H9 (cell line): ENCODE data around the gene APBB2. TPM values are rescaled to one million over a fixed set of nuclear protein-coding genes. Genes with fewer than 3 reads are reported as not detected.

Source experiments
- DNase-seq: peaks from one replicate; pipeline ENCODE4 v3.0.0-alpha.2; 2017
- H2AFZ ChIP-seq: one replicate; pipeline ENCODE4 v1.6.1; 2013; ENCODE audit warnings: mild to moderate bottlenecking, low read length, control low read depth, moderate library complexity
- H2AK5ac ChIP-seq: 2 replicates; pipeline ENCODE4 v1.6.1; 2013; ENCODE audit warnings: low read length, control low read depth, mixed read lengths; ENCODE audit not compliant: insufficient read length
- H2BK120ac ChIP-seq: one replicate; pipeline ENCODE4 v1.6.1; 2013; ENCODE audit warnings: low read depth, mild to moderate bottlenecking, low read length, control low read depth, inconsistent platforms; ENCODE audit not compliant: poor library complexity, severe bottlenecking
- H2BK12ac ChIP-seq: 2 replicates; pipeline ENCODE4 v1.6.1; 2013; ENCODE audit warnings: low read length, control low read depth, mixed read lengths, low read depth; ENCODE audit not compliant: insufficient read length
- H2BK15ac ChIP-seq: 2 replicates; pipeline ENCODE4 v1.6.1; 2013; ENCODE audit warnings: low read depth, low read length, control low read depth
- H2BK20ac ChIP-seq: one replicate; pipeline ENCODE4 v1.6.1; 2013; ENCODE audit warnings: low read depth, mild to moderate bottlenecking, low read length, control low read depth, inconsistent platforms; ENCODE audit not compliant: poor library complexity, severe bottlenecking
- H2BK5ac ChIP-seq: 2 replicates; pipeline ENCODE4 v1.6.1; 2013; ENCODE audit warnings: low read length, control low read depth, mixed read lengths; ENCODE audit not compliant: insufficient read length
- H3K14ac ChIP-seq: 2 replicates; pipeline ENCODE4 v1.6.1; 2013; ENCODE audit warnings: low read length, control low read depth; ENCODE audit not compliant: insufficient read depth
- H3K18ac ChIP-seq: 2 replicates; pipeline ENCODE4 v1.6.1; 2013; ENCODE audit warnings: low read depth, mild to moderate bottlenecking, mixed read lengths, low read length, control low read depth; ENCODE audit not compliant: insufficient read length
- H3K23ac ChIP-seq: 2 replicates; pipeline ENCODE4 v1.6.1; 2013; ENCODE audit warnings: low read length, control low read depth, mixed read lengths, low read depth; ENCODE audit not compliant: insufficient read length
- H3K23me2 ChIP-seq: 2 replicates; pipeline ENCODE4 v1.6.1; 2013; ENCODE audit warnings: low read depth, mild to moderate bottlenecking, mixed read lengths, low read length, control low read depth; ENCODE audit not compliant: insufficient read length, poor library complexity, severe bottlenecking
- H3K27ac ChIP-seq: 2 replicates; pipeline ENCODE4 v1.5.1; 2013; ENCODE audit warnings: low read length, control low read depth, mixed read lengths, low read depth; ENCODE audit not compliant: insufficient read length
- H3K27me3 ChIP-seq: 2 replicates; pipeline ENCODE4 v1.6.1; 2013; ENCODE audit warnings: low read length, control low read depth, inconsistent platforms; ENCODE audit not compliant: insufficient read depth
- H3K4ac ChIP-seq: 2 replicates; pipeline ENCODE4 v1.6.1; 2013; ENCODE audit warnings: low read depth, mild to moderate bottlenecking, control low read depth, inconsistent platforms, low read length, moderate library complexity
- H3K4me1 ChIP-seq: 2 replicates; pipeline ENCODE4 v1.6.1; 2013; ENCODE audit warnings: low read length, control low read depth, inconsistent platforms; ENCODE audit not compliant: insufficient read depth
- H3K4me2 ChIP-seq: 2 replicates; pipeline ENCODE4 v1.6.1; 2013; ENCODE audit warnings: low read length, control low read depth, mixed read lengths; ENCODE audit not compliant: insufficient read length, insufficient read depth
- H3K56ac ChIP-seq: 2 replicates; pipeline ENCODE4 v1.6.1; 2013; ENCODE audit warnings: low read depth, mild to moderate bottlenecking, mixed read lengths, low read length, control low read depth; ENCODE audit not compliant: insufficient read length
- H3K79me1 ChIP-seq: 2 replicates; pipeline ENCODE4 v1.6.1; 2013; ENCODE audit warnings: low read depth, mild to moderate bottlenecking, moderate library complexity, low read length, control low read depth, inconsistent platforms; ENCODE audit not compliant: insufficient read depth, poor library complexity, severe bottlenecking
- H3K79me2 ChIP-seq: 2 replicates; pipeline ENCODE4 v1.6.1; 2013; ENCODE audit warnings: low read length, control low read depth, inconsistent platforms; ENCODE audit not compliant: insufficient read depth
- H3K9ac ChIP-seq: 2 replicates; pipeline ENCODE4 v1.6.1; 2013; ENCODE audit warnings: low read length, control low read depth, mixed read lengths; ENCODE audit not compliant: insufficient read length; ENCODE audit errors: extremely low read depth
- H3K9me3 ChIP-seq: one replicate; pipeline ENCODE4 v1.6.1; 2013; ENCODE audit warnings: low read depth, low read length, inconsistent platforms; ENCODE audit not compliant: control insufficient read depth
- H3T11ph ChIP-seq: one replicate; pipeline ENCODE4 v1.6.1; 2013; ENCODE audit warnings: mild to moderate bottlenecking, low read length, control low read depth, inconsistent platforms
- H4K20me1 ChIP-seq: one replicate; pipeline ENCODE4 v1.6.1; 2013; ENCODE audit not compliant: control insufficient read depth, insufficient read length, insufficient read depth
- H4K5ac ChIP-seq: 2 replicates; pipeline ENCODE4 v1.6.1; 2013; ENCODE audit warnings: low read depth, mild to moderate bottlenecking, mixed read lengths, low read length, control low read depth; ENCODE audit not compliant: insufficient read length
- H4K8ac ChIP-seq: replicated peaks from 2 replicates; pipeline ENCODE4 v1.6.1; 2013; ENCODE audit warnings: low read length, control low read depth, mixed read lengths, low read depth; ENCODE audit not compliant: insufficient read length
- H4K91ac ChIP-seq: 2 replicates; pipeline ENCODE4 v1.6.1; 2013; ENCODE audit warnings: low read depth, mild to moderate bottlenecking, moderate library complexity, mixed read lengths, low read length, control low read depth; ENCODE audit not compliant: insufficient read length
- H3K27ac Mint-ChIP-seq, 3 experiments: 2 replicates in 2 of 3; 3 replicates in 1 of 3; pipeline ENCODE4 v1.8.0; 2020 to 2021; ENCODE audit warnings: mixed read lengths in 3 of 3, mild to moderate bottlenecking in 1 of 3, moderate library complexity in 1 of 3
- H3K27me3 Mint-ChIP-seq: 2 replicates; pipeline ENCODE4 v1.8.0; 2021; ENCODE audit warnings: low read depth, mild to moderate bottlenecking, moderate library complexity, mixed read lengths
- H3K36me3 Mint-ChIP-seq, 3 experiments: 2 replicates in 2 of 3; 3 replicates in 1 of 3; pipeline ENCODE4 v1.8.0; 2020 to 2021; ENCODE audit warnings: low read depth in 3 of 3, mixed read lengths in 3 of 3; ENCODE audit not compliant: insufficient read depth in 1 of 3
- H3K4me1 Mint-ChIP-seq, 2 experiments: 2 replicates each; pipeline ENCODE4 v1.8.0; 2020; ENCODE audit warnings: mixed read lengths in 2 of 2
- H3K4me3 Mint-ChIP-seq, 2 experiments: 2 replicates in 1 of 2; 3 replicates in 1 of 2; pipeline ENCODE4 v1.8.0; 2020 to 2021; ENCODE audit warnings: mild to moderate bottlenecking in 2 of 2, mixed read lengths in 2 of 2, moderate library complexity in 1 of 2
- H3K9me3 Mint-ChIP-seq, 2 experiments: 2 replicates in 1 of 2; 3 replicates in 1 of 2; pipeline ENCODE4 v1.8.0; 2020; ENCODE audit warnings: mild to moderate bottlenecking in 2 of 2, mixed read lengths in 2 of 2, moderate library complexity in 1 of 2
- WGBS: extraction: QIAGEN DNeasy Blood & Tissue Kit; methylation state at CpG from one replicate; pipeline ENCODE4 v1.1.7; 2013; ENCODE audit warnings: missing lambda C conversion rate, low lambda C conversion rate, mixed read lengths; ENCODE audit not compliant: insufficient read length; ENCODE audit errors: extremely low coverage; 5-methylcytosine and 5-hydroxymethylcytosine counted together
- total RNA-seq: library from RNA; stranded (reverse); gene quantifications from 2 replicates; pipeline ENCODE4 v1.2.1, GENCODE V29; 2021
- TF ChIP-seq, protein P1 (sequence below): fragments of 200-600 bp; sonication (generic); conservative IDR thresholded peaks from 3 replicates; pipeline ENCODE4 v1.8.0; 2021; ENCODE audit warnings: antibody characterized with exemption, mild to moderate bottlenecking

APBB2 gene
- total RNA-seq, 1 experiment from 2014 or later: 39.6 TPM

DNA sequence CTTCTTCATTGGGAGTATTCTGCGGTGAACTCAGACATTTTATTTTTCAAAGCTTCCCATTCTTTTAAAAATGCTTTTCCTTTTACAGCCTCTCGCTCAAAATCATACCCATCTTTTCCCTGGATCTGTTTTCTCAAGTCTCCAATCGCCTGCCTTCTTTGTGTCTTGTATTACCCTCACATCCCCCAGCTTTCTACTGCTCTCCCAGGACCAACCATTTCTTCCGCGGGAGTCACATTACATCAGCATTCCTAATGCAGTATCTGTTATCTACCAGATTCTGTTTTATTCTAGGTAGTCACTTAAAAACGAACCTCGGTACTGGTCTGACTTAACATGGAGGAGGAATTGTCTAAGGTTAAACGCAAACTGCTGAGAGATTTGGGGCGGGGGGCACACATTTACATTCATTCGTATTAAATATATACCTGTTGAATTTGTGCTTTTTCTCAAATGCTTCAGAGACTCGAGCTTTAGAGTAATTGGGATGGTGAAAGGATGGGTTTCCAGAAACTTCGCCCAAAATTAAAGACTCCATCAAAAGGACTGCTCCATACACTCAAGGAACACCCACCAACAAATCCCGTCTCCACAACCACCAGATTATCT lies 41.9 kb upstream of the APBB2 start:
- Mint-ChIP-seq H3K9me3 (peaks cover 2 to 3% of the 10 kb centered on the region in 2 experiments; a peak in 2 of 5 replicates), H3K27ac (peak overlapping the region; percentile 46 to 75 (median 53)), H3K36me3 (peaks cover 28 to 41% (median 34%) of the 10 kb centered on the region in 3 experiments), H3K27me3 (peaks cover 2% of the 10 kb centered on the region; the same call in 1 of the 2 replicates), H3K4me1 (peaks cover 20 to 30% of the 10 kb centered on the region in 2 experiments), H3K4me3 (peak overlapping the region; percentile 78 to 89)
- no peaks in the 10 kb centered on the region for H3K79me1 ChIP-seq
- H3K18ac ChIP-seq: no peak overlapping the region
- no peak overlapping the region for H4K8ac ChIP-seq
- H3K14ac ChIP-seq: peak overlapping the region; percentile 18; the same call in 1 of the 2 replicates
- no peaks in the 10 kb centered on the region for H4K20me1 ChIP-seq
- no peaks in the 10 kb centered on the region; the same call in 1 of the 2 replicates for H3K79me2 ChIP-seq
- no peak overlapping the region for H3K27ac ChIP-seq
- TF ChIP-seq, protein P1, sequence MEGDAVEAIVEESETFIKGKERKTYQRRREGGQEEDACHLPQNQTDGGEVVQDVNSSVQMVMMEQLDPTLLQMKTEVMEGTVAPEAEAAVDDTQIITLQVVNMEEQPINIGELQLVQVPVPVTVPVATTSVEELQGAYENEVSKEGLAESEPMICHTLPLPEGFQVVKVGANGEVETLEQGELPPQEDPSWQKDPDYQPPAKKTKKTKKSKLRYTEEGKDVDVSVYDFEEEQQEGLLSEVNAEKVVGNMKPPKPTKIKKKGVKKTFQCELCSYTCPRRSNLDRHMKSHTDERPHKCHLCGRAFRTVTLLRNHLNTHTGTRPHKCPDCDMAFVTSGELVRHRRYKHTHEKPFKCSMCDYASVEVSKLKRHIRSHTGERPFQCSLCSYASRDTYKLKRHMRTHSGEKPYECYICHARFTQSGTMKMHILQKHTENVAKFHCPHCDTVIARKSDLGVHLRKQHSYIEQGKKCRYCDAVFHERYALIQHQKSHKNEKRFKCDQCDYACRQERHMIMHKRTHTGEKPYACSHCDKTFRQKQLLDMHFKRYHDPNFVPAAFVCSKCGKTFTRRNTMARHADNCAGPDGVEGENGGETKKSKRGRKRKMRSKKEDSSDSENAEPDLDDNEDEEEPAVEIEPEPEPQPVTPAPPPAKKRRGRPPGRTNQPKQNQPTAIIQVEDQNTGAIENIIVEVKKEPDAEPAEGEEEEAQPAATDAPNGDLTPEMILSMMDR: no peak
- H3T11ph ChIP-seq: no peak overlapping the region
- no peaks in the 10 kb centered on the region for H3K27me3 ChIP-seq
- H2AK5ac ChIP-seq: no peak overlapping the region
- H4K5ac ChIP-seq: no peak overlapping the region
- no peak overlapping the region for H3K4ac ChIP-seq
- no peak overlapping the region for H3K23ac ChIP-seq
- WGBS: no CpG with 5 or more reads among the region's 13 CpGs
- DNase-seq: no peak
- no peak overlapping the region for H4K91ac ChIP-seq
- no peak overlapping the region for H2BK15ac ChIP-seq
- no peak overlapping the region for H2AFZ ChIP-seq
- no peak overlapping the region for H2BK20ac ChIP-seq
- no peak overlapping the region for H2BK12ac ChIP-seq
- no peaks in the 10 kb centered on the region; the same call in 1 of the 2 replicates for H3K4me1 ChIP-seq
- H2BK120ac ChIP-seq: no peak overlapping the region
- peaks cover 13% of the 10 kb centered on the region for H3K23me2 ChIP-seq
- H3K9me3 ChIP-seq: no peaks in the 10 kb centered on the region
- H3K56ac ChIP-seq: no peak overlapping the region
- peak overlapping the region; percentile 73 for H3K4me2 ChIP-seq
- H2BK5ac ChIP-seq: no peak overlapping the region
- peak overlapping the region; percentile 59 for H3K9ac ChIP-seq
